ENCODE results near the gene TENM4.
"Not testable (repeated sequence)": the region's sequence is repeated elsewhere in the genome, so short reads cannot be mapped to it uniquely, and the experiment has no call there.

TENM4 gene

GRCh38 chr11:78922859-78923625, 517.8 kb downstream of the TENM4 start:
- peak in 1 of 2 experiments; percentile 18 for DNase-seq

GRCh38 chr11:78921509-78921908, 519.3 kb downstream of the TENM4 start:
- no peak for DNase-seq

GRCh38 chr11:78920329-78920728, 520.5 kb downstream of the TENM4 start:
- DNase-seq: no peak

- DNase-seq: no peak
Observed at GRCh38 chr11:78916759-78917158, 524.1 kb downstream of the TENM4 start.

- DNase-seq: no peak
Observed at GRCh38 chr11:78914503-78914902, 526.3 kb downstream of the TENM4 start.

- no peak for DNase-seq
Observed at GRCh38 chr11:78912778-78913177, 528.1 kb downstream of the TENM4 start.

- DNase-seq: no peak
Observed at GRCh38 chr11:78910322-78910721, 530.5 kb downstream of the TENM4 start.

- no peak for DNase-seq
Observed at GRCh38 chr11:78909386-78909785, 531.4 kb downstream of the TENM4 start.

GRCh38 chr11:78907636-78908035, 533.2 kb downstream of the TENM4 start:
- no peak for DNase-seq

GRCh38 chr11:78906566-78906965, 534.3 kb downstream of the TENM4 start:
- DNase-seq: no peak

- no peak for DNase-seq
Observed at GRCh38 chr11:78905756-78906155, 535.1 kb downstream of the TENM4 start.

GRCh38 chr11:78902771-78903507, 537.9 kb downstream of the TENM4 start:
- no peak for DNase-seq

- DNase-seq: no peak
Observed at GRCh38 chr11:78901831-78902230, 539.0 kb downstream of the TENM4 start.

- DNase-seq: no peak
Observed at GRCh38 chr11:78898266-78898775, 542.5 kb downstream of the TENM4 start.

GRCh38 chr11:78893996-78894395, 546.8 kb downstream of the TENM4 start:
- no peak for DNase-seq

- no peak for DNase-seq
Observed at GRCh38 chr11:78889698-78890097, 551.1 kb downstream of the TENM4 start.

GRCh38 chr11:78886616-78887015, 554.2 kb downstream of the TENM4 start:
- DNase-seq: no peak

GRCh38 chr11:78884761-78885160, 556.1 kb downstream of the TENM4 start:
- no peak for DNase-seq

GRCh38 chr11:78883506-78883905, 557.3 kb downstream of the TENM4 start:
- DNase-seq: no peak

- not testable (repeated sequence) for DNase-seq
Observed at GRCh38 chr11:78879094-78879980, 561.5 kb downstream of the TENM4 start.

GRCh38 chr11:78878631-78879030, 562.2 kb downstream of the TENM4 start:
- DNase-seq: no peak

- DNase-seq: no peak
Observed at GRCh38 chr11:78876676-78877075, 564.2 kb downstream of the TENM4 start.

GRCh38 chr11:78870655-78871054, 570.2 kb downstream of the TENM4 start:
- no peak for DNase-seq

Data from NCI-H187 (cell line).